Fibroblast of skin of back (primary cell): ENCODE results near the gene PCDH9.
"Not testable (repeated sequence)": the region's sequence is repeated elsewhere in the genome, so short reads cannot be mapped to it uniquely, and the experiment has no call there.

Source experiments
- DNase-seq: peaks from one replicate; pipeline ENCODE4 v3.0.0-alpha.2; 2013

The PCDH9 gene

DNA sequence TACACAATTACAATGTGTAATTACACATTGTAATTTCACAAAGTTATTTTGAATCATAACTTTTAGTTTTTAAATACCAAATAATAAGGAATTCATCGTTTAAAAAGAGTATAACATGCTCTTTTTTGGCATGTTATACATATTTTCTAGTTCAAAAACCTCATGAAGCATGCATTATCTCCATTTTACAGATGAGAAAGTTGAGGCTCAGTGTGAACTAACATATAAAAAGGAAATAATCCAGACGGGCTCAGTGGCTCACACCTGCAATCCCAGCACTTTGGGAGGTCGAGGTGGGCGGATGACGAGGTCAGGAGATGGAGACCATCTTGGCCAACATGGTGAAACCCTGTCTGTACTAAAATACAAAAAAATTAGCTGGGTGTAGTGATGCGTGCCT lies 107.9 kb downstream of the PCDH9 start:
- DNase-seq: no peak

DNA sequence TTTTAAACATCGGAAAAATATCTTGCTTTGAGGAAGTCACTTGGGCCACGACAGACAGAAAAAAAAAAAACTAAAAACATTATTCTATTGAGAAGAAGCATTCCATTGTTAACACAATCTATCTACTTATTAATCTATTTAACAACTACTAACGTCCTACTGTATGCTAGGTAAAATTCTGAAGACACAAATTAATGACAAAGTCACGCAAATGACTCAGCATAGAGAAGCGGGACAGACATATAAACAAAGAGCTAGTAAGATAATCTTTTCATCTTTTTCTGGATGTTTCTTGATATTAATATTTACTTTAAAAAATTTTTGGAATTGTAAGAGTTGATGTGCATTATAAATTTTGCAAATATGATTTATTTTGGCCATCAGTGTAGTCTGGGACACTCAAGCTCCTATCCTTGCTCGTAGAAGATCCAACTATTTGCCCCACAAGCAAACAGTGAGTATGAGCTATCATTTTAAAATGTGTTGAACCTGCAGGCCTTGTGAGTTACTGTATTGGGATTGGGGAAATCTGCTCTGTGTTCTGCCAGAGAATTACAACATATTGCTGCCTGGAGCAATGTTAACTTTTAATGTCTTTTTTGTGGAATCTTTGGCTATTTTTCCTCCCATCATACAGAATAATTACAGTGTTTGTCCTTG lies 109.1 kb downstream of the PCDH9 start:
- DNase-seq: peak; percentile 22

DNA sequence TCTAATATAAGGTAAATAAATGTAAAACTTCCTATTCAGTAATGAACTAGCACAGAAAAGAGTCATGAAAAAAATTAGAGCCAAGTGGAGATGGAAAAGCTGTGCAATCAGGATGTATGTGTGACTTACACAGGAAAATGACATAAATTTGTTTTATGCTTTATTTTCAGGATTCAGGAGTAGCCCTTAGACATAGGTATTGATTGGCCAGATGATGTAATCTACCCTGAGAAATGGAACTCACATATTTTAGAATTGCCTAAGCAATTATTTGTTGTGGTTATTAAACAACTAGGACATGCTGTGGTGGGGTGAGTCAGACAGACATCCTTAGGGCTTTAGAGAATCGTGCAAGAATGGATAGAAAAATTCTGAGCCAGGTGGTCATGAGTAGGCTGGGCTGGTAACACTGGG lies 110.6 kb downstream of the PCDH9 start:
- peak; percentile 80 for DNase-seq

DNA sequence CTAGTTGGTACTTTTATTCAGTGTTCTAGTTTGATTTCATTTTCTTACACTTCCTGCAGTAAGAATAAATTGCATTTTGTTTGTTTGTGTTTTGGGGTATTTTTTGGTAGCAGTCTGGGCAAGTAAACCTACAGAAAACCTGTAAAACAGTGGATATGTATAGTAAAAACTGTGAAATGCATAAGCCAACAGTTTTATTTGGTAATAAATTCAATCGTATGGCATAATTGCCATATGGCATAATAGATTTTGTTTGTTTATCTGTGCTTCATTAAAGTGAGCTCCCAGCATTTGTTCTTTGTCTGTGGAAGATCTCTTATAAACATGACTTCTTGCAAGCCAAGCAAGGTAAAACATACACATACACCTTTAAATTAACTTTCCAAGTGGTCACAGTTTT lies 111.9 kb downstream of the PCDH9 start:
- DNase-seq: no peak

DNA sequence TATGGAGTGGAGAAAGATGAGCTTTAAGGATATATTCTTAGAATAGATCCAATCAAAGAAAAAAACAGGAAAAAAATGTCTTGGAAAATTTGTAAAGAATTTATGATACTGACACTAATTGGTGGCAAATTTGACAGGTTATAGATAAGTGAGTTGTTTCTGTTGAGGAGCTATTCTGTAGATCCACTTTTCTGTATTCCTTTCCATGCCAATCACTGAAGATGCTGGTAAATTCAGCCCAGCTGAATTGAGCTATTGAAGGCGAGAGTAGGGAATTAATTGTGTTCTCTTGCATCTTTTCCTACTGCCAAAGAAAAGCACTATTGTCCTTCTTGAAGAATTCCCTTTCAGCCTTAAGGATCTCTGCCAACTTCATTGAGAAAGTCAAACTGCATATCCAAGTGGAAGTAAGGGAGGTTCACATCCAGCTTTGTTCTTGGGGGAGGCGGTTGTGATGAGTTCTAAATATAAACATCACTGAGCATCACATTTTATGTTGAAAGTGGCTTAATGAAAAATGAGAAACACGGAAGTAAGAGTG lies 113.1 kb downstream of the PCDH9 start:
- no peak for DNase-seq

DNA sequence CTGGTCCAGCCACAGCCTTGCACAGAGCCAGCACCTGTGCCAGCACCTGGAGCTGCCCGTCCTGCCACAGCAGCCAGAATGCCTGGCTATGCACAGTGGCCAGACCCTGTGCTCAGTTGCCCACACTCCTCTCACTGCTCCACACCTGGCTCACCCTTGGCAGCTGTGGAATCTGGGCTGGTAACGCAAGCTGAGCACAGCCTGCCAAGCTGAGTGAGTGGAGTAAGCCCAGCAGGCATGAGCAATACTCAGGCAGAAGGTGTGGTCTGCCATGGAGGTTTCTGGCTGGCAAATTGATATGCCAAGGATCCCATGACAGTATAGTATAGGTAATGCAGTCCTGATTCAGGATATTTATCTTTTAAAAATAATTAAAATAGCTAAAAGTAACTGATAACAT lies 122.2 kb downstream of the PCDH9 start:
- DNase-seq: no peak

DNA sequence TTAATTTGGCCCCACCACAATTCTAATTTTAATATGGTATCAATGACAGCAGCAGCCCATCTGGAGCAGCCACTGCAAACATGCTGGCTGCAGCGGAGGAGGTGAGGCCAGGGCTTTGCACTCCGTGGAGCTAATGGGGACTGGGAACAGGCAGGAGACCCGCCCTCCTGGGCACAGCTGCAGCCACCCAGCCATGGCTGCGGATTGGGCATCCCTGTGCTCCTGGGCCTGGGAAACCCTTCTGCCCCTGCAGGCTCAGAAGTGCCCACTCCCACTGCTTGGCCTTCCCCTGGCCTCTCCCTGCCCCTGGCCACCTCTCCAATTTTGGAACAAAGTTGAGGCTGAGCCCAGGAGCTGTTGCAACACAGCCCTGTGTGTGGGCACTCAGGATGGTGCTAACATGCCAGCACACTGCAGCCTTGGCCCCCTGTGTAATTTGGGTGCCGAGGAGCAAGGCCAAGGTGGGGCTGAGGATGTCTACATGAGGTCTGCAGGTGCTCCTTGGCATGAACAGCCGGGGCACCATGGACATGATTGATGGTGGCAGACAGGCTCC lies 123.6 kb downstream of the PCDH9 start:
- DNase-seq: no peak

DNA sequence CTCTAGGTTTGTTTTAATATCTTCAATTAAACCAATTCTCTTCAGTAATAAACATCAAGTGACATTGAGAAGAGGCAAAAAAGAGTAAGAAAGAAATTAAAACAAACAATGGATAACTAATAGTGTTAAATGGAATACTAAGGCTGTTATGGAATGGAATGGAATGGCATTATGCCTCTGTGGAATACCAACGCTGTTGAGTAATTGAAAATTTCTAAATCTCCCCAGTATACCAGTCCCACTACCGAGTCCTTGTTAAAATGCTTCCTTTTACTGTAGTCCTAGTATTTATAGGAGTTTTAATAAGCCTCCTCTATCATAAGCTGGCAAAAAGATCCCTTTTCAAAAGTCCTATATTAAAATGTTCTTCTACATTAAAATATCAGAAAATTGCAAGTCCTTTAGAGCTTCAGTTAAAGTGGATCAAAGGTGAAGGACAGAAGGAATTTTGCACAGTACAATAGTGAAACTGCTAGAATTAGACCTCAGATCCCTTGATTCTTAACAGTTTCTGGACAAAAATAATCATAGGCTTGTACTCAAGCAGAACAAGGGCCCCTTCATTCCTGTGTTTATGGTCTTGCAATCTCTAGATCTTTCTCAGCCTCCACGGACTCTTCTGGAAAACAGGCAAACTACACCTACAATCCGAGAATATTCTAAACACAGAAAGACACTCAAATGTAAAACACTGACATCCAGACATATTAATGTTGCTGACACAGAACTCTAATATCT lies 128.2 kb downstream of the PCDH9 start:
- DNase-seq: no peak

DNA sequence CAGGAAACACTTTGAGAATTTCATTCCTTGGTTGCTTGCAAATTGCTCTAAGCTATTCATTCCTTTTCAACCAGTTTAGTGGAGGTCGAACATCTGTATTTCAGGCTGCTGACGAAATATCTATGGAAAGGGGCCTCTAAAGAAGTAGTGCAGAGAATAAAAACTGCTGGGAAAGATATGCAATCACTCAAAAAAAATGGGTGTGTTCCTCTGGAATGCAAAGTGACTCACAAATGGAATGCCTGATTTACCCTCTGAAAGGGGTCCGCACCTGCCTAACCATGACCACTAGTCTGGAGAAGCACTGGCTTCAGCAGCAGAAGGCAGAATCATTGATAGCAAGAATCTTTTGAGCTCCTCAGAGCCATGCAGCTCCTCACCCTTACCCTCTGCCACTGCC lies 129.4 kb downstream of the PCDH9 start:
- no peak for DNase-seq

DNA sequence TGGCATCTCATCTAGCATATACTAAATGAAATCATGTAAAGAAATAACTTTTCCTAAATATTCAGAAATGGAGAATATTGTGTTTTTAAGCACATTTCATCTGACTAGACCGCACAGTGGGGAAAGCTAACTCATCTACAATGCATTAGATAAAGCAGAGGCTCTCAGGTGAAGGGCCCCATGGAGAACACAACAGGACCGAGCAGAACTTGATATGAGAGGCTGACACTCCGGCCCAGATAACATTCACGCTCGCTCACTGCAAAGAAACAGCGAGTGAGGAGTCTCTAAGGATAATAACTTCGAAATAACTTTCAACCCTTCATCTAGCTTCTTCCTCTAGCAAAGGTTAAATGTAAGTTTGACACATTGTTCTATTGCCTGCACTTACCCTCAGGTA lies 130.6 kb downstream of the PCDH9 start:
- no peak for DNase-seq

DNA sequence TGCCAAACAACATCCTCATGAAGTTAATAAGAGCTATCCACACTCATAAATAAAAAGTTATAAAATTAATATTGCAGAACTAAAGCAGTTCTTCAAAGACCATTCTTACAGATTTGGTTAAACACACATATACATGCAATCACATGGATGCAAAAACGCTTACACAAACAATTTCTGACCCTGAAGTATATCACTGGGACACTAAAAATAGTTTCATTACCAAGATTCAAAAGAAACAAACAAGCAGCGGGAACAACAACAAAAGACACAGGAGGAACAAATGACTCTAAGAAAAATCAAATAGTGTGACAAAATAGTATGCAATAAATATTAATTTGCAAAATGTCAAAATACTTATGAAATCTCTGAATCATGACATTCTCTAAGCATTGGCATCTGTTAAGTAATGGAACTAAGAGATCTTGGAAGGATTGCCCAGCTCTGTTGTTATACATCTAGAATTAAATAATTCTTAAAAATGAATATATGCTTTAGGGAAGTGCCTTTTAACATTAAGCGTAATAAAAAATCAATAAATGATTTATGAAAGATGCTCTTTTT lies 132.2 kb downstream of the PCDH9 start:
- DNase-seq: no peak

DNA sequence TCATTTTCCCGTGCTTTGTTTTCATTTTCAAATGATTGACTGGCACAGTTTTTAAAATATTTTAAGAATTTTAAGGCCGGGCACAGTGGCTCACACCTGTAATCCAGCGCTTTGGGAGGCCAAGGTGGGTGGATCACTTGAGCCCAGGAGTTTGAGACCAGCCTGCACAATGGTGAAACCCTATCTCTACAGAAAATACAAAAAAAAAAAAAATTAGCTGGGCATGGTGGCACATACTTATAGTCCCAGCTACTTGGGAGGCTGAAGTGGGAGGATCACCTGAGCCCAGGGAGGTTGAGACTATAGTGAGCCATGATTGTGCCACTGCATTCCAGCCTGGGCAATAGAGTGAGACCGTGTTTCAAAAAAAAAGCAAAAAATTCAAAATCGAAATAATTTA lies 133.2 kb downstream of the PCDH9 start:
- not testable (repeated sequence) for DNase-seq

DNA sequence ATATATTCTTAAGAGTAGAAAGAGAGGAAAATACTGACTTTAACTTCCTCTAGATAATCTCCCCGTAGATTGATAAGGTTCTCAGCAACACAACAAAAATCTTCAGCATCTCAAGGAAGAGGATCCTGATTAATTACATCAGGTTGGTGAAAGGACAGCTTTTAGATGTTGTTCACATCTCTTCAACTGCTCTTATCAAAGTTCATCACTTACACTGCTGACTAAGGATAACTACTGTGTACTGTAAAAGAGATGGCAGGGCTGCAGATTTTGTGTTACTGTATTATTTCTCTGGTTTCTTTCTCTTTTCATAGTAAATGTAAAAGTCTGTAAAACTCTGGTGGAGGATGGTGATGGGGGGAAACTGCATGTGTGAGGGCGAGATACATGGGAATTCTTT lies 133.7 kb downstream of the PCDH9 start:
- DNase-seq: no peak

DNA sequence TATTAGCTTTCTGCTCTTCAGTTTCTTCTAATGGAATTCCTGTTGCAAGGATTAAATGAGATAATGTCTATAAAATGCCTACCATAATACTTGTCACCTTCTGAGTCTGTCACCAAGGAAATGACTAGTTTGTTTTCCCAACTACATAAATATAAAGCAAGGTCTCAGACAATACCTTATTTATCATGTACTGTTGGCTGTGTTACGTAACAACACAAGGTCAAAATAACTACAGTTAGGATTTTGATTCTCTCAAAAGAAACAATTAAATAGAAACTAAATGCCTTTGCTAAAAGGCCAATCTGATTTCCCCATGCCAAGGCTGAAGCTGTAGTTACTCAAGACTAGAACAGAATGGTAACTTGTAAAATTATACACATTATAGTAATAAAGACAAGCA lies 134.5 kb downstream of the PCDH9 start:
- DNase-seq: peak; percentile 16

DNA sequence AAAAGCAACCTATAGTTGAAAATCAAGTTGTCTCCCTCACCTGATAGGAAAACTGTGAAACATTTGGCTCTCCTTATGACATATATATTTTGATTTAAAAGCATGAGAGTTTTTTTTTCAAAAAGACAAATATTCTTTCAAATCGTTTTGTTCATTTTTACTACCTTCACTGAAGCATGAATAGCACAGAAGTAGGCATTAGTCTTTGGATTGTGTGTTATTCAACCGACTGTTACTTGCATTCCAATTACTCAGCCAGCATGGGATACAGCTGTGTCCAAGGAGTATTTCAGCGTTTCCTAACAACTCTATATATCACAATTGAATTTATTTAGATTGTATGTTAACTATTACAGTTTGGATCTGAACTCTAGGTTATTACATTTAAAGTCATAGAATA lies 135.2 kb downstream of the PCDH9 start:
- DNase-seq: no peak

DNA sequence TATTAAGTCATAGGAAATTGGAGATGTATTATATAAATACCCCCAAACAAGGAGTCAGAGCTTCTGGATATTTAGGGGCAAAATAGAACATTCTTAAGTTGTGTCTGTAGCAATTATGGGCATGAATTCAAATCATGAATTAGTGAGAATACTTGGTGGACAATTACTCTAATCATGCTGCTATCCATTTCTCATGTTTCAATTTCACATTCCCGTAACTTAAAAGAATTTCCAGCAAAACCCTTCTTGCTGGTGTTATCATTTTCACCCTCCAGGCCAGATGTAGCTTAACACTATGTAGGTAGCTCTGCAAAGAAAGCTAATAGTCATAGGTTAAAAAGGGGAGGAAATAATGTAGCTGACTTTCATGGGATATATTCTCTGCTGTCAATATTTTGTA lies 136.1 kb downstream of the PCDH9 start:
- DNase-seq: no peak

DNA sequence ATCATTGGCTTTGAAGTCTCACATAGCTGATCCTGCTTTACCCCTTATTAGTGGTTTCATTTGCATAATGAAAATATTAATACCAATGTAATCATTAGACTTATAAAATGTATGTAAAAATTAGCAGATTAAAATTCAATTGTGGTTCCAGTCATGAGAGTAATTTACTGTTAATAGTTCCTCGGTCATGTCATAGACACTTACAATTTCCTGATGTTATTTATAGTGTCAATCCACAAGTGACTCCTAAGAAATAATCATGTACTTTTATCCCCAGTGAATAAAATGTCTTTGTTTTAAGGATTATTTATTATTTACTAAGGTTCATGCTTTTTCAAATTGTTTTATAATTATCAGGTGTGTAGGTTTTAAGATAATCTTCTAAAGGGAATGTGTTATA lies 138.5 kb downstream of the PCDH9 start:
- no peak for DNase-seq

DNA sequence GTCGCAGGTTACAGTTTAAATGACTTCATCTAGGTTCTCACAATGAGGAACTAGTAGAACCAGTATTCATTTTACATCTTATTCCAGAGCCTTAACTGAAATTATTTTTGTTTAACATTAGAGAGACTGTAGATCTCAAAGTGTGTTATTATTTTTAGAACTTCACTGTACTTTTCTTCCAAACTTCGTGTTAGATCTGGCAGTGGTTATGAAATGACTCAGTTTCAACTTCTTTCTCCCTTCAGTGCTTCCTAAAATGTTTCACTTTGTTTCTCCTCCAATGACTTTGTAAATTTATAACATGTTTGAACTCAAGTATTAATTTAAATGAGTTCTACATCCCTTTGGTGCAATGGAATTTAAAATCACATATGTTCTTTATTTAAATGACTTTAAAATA lies 139.3 kb downstream of the PCDH9 start:
- no peak for DNase-seq

DNA sequence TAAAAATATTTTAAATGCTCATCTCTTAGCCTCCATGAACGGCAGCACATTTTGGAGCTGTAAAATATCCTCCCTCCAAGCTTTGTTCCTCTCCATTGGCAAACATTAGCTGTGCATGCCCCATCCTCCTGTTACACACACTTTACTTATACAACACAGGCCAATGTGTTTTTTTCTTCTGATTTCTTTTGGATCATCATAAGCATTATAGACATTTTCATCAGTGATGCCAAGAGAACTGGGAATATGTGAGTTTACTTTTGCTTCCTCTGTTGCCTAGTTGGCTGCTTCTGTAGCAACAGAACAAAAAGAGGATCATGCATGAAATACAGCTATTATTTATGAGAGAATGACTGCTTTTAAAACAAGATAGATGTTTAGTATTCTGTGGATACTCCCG lies 142.6 kb downstream of the PCDH9 start:
- DNase-seq: no peak

DNA sequence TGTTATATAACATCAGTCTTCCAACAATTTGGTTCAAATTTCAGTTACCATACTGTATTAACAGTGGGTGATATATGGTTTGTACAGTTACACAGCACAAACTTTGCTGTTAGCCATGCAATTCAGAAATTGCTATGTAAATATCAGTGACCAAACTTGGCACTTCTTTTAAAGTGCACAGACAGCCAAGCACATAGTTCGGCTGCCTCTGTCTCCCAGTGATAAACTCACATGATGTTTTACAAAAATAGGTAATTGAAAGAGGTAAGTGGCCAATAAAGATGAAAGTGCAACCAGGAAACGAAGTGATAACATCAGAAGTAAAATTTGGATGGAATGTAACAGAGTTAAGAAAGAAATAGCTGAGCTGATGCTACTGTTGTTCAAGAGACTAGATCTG lies 143.9 kb downstream of the PCDH9 start:
- no peak for DNase-seq

DNA sequence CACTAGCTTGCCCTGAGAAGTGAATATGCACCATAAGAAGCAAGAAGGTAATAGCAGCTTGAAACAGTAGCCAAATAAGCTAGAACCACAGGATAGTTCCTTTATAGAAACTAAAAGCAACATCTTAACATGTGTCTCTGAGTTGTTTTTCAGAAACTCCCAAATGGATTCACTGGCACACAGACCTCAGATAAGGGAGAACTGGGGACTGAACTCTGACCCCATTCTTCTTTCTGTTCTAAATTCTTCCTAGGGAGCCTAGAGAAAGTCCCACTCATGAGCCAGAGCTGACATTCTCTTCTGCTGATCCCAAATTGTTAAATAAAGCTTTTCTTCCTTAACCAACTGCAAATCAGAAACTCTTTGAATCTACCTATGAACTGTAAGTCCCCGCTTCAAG lies 146.1 kb downstream of the PCDH9 start:
- no peak for DNase-seq

DNA sequence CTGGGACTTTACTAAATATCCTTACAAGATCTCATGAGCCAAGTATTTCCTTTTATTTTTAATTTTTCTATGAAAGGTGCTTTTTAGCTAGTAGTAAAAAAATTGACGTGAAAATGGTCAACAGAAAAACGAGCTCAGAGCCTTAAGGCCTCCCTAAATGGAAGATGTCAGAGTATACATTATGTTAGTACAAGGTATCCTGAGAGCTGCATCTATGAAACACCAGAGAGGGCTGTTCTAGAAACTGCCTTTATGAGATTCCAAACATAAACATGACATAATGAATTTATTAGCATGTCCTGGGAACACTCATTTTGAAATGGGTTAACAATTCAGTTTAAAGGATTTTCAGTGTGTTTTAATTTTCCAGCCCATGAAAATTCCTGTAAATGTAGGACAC lies 146.6 kb downstream of the PCDH9 start:
- DNase-seq: no peak

DNA sequence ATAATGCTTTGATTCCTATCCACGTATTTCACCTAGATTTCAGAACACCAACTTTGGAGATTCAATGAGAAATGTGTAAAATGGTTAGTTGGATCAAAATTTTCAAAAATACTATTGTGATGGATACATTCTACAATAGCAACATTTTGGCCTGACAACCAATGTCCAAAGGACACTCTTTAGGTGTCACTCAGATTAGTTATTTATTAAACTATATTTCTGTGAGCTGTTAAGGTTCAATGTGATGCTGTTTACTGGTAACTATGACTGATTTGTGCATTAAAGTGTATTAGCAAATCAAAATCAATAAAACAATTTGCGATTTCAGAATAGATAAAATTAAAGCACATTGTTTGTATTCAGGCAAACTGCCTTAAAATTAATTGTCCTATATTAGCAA lies 149.8 kb downstream of the PCDH9 start:
- DNase-seq: no peak

DNA sequence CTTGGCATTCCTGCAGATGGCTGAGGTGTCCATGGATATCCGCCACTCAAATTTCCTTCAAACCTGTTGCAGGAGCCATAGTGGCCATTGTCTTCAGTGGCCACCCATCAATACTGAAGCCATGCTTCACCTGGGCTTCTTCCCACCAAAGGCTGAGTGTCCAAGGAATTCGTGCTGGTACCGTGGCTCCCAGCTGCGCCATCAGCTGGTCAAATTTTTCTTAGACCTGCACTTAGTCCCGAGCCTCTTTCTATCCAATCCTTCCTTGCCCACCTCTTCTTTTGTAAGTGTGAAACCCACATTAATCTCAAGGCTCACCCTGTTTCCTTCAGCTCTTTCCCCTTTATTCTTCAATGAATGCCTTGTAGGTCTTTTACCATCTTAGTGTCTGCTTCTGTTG lies 152.1 kb downstream of the PCDH9 start:
- no peak for DNase-seq
